H9 (cell line): Measurements from ENCODE around the gene PPM1H. TPM values are rescaled to one million over a fixed set of nuclear protein-coding genes. Genes with fewer than 3 reads are reported as not detected.

Experiments
- DNase-seq: peaks from one replicate; pipeline ENCODE4 v3.0.0-alpha.2; 2017
- H2AFZ ChIP-seq: one replicate; pipeline ENCODE4 v1.6.1; 2013; ENCODE audit warnings: mild to moderate bottlenecking, low read length, control low read depth, moderate library complexity
- H2AK5ac ChIP-seq: 2 replicates; pipeline ENCODE4 v1.6.1; 2013; ENCODE audit warnings: low read length, control low read depth, mixed read lengths; ENCODE audit not compliant: insufficient read length
- H2BK120ac ChIP-seq: one replicate; pipeline ENCODE4 v1.6.1; 2013; ENCODE audit warnings: low read depth, mild to moderate bottlenecking, low read length, control low read depth, inconsistent platforms; ENCODE audit not compliant: poor library complexity, severe bottlenecking
- H2BK12ac ChIP-seq: 2 replicates; pipeline ENCODE4 v1.6.1; 2013; ENCODE audit warnings: low read length, control low read depth, mixed read lengths, low read depth; ENCODE audit not compliant: insufficient read length
- H2BK15ac ChIP-seq: 2 replicates; pipeline ENCODE4 v1.6.1; 2013; ENCODE audit warnings: low read depth, low read length, control low read depth
- H2BK20ac ChIP-seq: one replicate; pipeline ENCODE4 v1.6.1; 2013; ENCODE audit warnings: low read depth, mild to moderate bottlenecking, low read length, control low read depth, inconsistent platforms; ENCODE audit not compliant: poor library complexity, severe bottlenecking
- H2BK5ac ChIP-seq: 2 replicates; pipeline ENCODE4 v1.6.1; 2013; ENCODE audit warnings: low read length, control low read depth, mixed read lengths; ENCODE audit not compliant: insufficient read length
- H3K14ac ChIP-seq: 2 replicates; pipeline ENCODE4 v1.6.1; 2013; ENCODE audit warnings: low read length, control low read depth; ENCODE audit not compliant: insufficient read depth
- H3K18ac ChIP-seq: 2 replicates; pipeline ENCODE4 v1.6.1; 2013; ENCODE audit warnings: low read depth, mild to moderate bottlenecking, mixed read lengths, low read length, control low read depth; ENCODE audit not compliant: insufficient read length
- H3K23ac ChIP-seq: 2 replicates; pipeline ENCODE4 v1.6.1; 2013; ENCODE audit warnings: low read length, control low read depth, mixed read lengths, low read depth; ENCODE audit not compliant: insufficient read length
- H3K23me2 ChIP-seq: 2 replicates; pipeline ENCODE4 v1.6.1; 2013; ENCODE audit warnings: low read depth, mild to moderate bottlenecking, mixed read lengths, low read length, control low read depth; ENCODE audit not compliant: insufficient read length, poor library complexity, severe bottlenecking
- H3K27ac ChIP-seq: 2 replicates; pipeline ENCODE4 v1.5.1; 2013; ENCODE audit warnings: low read length, control low read depth, mixed read lengths, low read depth; ENCODE audit not compliant: insufficient read length
- H3K27me3 ChIP-seq: 2 replicates; pipeline ENCODE4 v1.6.1; 2013; ENCODE audit warnings: low read length, control low read depth, inconsistent platforms; ENCODE audit not compliant: insufficient read depth
- H3K4ac ChIP-seq: 2 replicates; pipeline ENCODE4 v1.6.1; 2013; ENCODE audit warnings: low read depth, mild to moderate bottlenecking, control low read depth, inconsistent platforms, low read length, moderate library complexity
- H3K4me1 ChIP-seq: 2 replicates; pipeline ENCODE4 v1.6.1; 2013; ENCODE audit warnings: low read length, control low read depth, inconsistent platforms; ENCODE audit not compliant: insufficient read depth
- H3K4me2 ChIP-seq: 2 replicates; pipeline ENCODE4 v1.6.1; 2013; ENCODE audit warnings: low read length, control low read depth, mixed read lengths; ENCODE audit not compliant: insufficient read length, insufficient read depth
- H3K56ac ChIP-seq: 2 replicates; pipeline ENCODE4 v1.6.1; 2013; ENCODE audit warnings: low read depth, mild to moderate bottlenecking, mixed read lengths, low read length, control low read depth; ENCODE audit not compliant: insufficient read length
- H3K79me1 ChIP-seq: 2 replicates; pipeline ENCODE4 v1.6.1; 2013; ENCODE audit warnings: low read depth, mild to moderate bottlenecking, moderate library complexity, low read length, control low read depth, inconsistent platforms; ENCODE audit not compliant: insufficient read depth, poor library complexity, severe bottlenecking
- H3K79me2 ChIP-seq: 2 replicates; pipeline ENCODE4 v1.6.1; 2013; ENCODE audit warnings: low read length, control low read depth, inconsistent platforms; ENCODE audit not compliant: insufficient read depth
- H3K9ac ChIP-seq: 2 replicates; pipeline ENCODE4 v1.6.1; 2013; ENCODE audit warnings: low read length, control low read depth, mixed read lengths; ENCODE audit not compliant: insufficient read length; ENCODE audit errors: extremely low read depth
- H3K9me3 ChIP-seq: one replicate; pipeline ENCODE4 v1.6.1; 2013; ENCODE audit warnings: low read depth, low read length, inconsistent platforms; ENCODE audit not compliant: control insufficient read depth
- H3T11ph ChIP-seq: one replicate; pipeline ENCODE4 v1.6.1; 2013; ENCODE audit warnings: mild to moderate bottlenecking, low read length, control low read depth, inconsistent platforms
- H4K20me1 ChIP-seq: one replicate; pipeline ENCODE4 v1.6.1; 2013; ENCODE audit not compliant: control insufficient read depth, insufficient read length, insufficient read depth
- H4K5ac ChIP-seq: 2 replicates; pipeline ENCODE4 v1.6.1; 2013; ENCODE audit warnings: low read depth, mild to moderate bottlenecking, mixed read lengths, low read length, control low read depth; ENCODE audit not compliant: insufficient read length
- H4K8ac ChIP-seq: replicated peaks from 2 replicates; pipeline ENCODE4 v1.6.1; 2013; ENCODE audit warnings: low read length, control low read depth, mixed read lengths, low read depth; ENCODE audit not compliant: insufficient read length
- H4K91ac ChIP-seq: 2 replicates; pipeline ENCODE4 v1.6.1; 2013; ENCODE audit warnings: low read depth, mild to moderate bottlenecking, moderate library complexity, mixed read lengths, low read length, control low read depth; ENCODE audit not compliant: insufficient read length
- H3K27ac Mint-ChIP-seq, 3 experiments: 2 replicates in 2 of 3; 3 replicates in 1 of 3; pipeline ENCODE4 v1.8.0; 2020 to 2021; ENCODE audit warnings: mixed read lengths in 3 of 3, mild to moderate bottlenecking in 1 of 3, moderate library complexity in 1 of 3
- H3K27me3 Mint-ChIP-seq: 2 replicates; pipeline ENCODE4 v1.8.0; 2021; ENCODE audit warnings: low read depth, mild to moderate bottlenecking, moderate library complexity, mixed read lengths
- H3K36me3 Mint-ChIP-seq, 3 experiments: 2 replicates in 2 of 3; 3 replicates in 1 of 3; pipeline ENCODE4 v1.8.0; 2020 to 2021; ENCODE audit warnings: low read depth in 3 of 3, mixed read lengths in 3 of 3; ENCODE audit not compliant: insufficient read depth in 1 of 3
- H3K4me1 Mint-ChIP-seq, 2 experiments: 2 replicates each; pipeline ENCODE4 v1.8.0; 2020; ENCODE audit warnings: mixed read lengths in 2 of 2
- H3K4me3 Mint-ChIP-seq, 2 experiments: 2 replicates in 1 of 2; 3 replicates in 1 of 2; pipeline ENCODE4 v1.8.0; 2020 to 2021; ENCODE audit warnings: mild to moderate bottlenecking in 2 of 2, mixed read lengths in 2 of 2, moderate library complexity in 1 of 2
- H3K9me3 Mint-ChIP-seq, 2 experiments: 2 replicates in 1 of 2; 3 replicates in 1 of 2; pipeline ENCODE4 v1.8.0; 2020; ENCODE audit warnings: mild to moderate bottlenecking in 2 of 2, mixed read lengths in 2 of 2, moderate library complexity in 1 of 2
- WGBS: extraction: QIAGEN DNeasy Blood & Tissue Kit; methylation state at CpG from one replicate; pipeline ENCODE4 v1.1.7; 2013; ENCODE audit warnings: missing lambda C conversion rate, low lambda C conversion rate, mixed read lengths; ENCODE audit not compliant: insufficient read length; ENCODE audit errors: extremely low coverage; 5-methylcytosine and 5-hydroxymethylcytosine counted together
- total RNA-seq: library from RNA; stranded (reverse); gene quantifications from 2 replicates; pipeline ENCODE4 v1.2.1, GENCODE V29; 2021
- TF ChIP-seq, protein P1 (sequence below): fragments of 200-600 bp; sonication (generic); conservative IDR thresholded peaks from 3 replicates; pipeline ENCODE4 v1.8.0; 2021; ENCODE audit warnings: antibody characterized with exemption, mild to moderate bottlenecking

PPM1H gene
- total RNA-seq, 1 experiment from 2014 or later = 22.1 TPM

DNA sequence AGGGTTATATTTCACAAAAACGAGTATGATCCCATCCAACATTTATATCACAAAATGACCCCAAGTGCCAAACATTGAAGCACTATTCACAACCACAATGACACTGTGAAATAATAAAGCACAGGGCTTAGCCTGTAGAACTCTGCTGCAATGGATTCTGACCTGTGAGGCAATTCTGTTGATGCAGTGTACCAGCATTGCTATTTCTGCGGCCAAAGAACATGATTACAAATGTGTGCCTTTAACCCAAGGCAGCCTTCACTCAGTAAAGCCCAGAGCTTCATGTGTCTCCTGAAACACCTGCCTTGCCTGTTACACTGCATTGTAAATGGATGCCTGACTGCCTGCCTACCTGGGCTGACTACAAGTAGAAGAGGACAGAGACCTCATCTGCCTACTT is 158.0 kb downstream of the PPM1H start:
- Histone ChIP-seq H3K9me3 (no peaks in the 10 kb centered on the region), H2BK5ac (no peak overlapping the region), H2BK20ac (no peak overlapping the region), H4K91ac (no peak overlapping the region), H3K79me1 (no peaks in the 10 kb centered on the region), H4K8ac (no peak overlapping the region), H3K56ac (no peak overlapping the region), H3K4me2 (no peak overlapping the region), H2AFZ (no peak overlapping the region), H2AK5ac (no peak overlapping the region), H3K27me3 (no peaks in the 10 kb centered on the region), H3K14ac (no peak overlapping the region), H3K79me2 (no peaks in the 10 kb centered on the region), H2BK15ac (no peak overlapping the region), H3T11ph (no peak overlapping the region), H4K20me1 (no peaks in the 10 kb centered on the region), H3K4ac (no peak overlapping the region), H3K23me2 (no peaks in the 10 kb centered on the region), H3K4me1 (no peaks in the 10 kb centered on the region), H3K9ac (no peak overlapping the region), H2BK12ac (no peak overlapping the region), H4K5ac (no peak overlapping the region), H3K23ac (no peak overlapping the region), H2BK120ac (no peak overlapping the region), H3K27ac (no peak overlapping the region), H3K18ac (no peak overlapping the region)
- no CpG with 5 or more reads among the region's 2 CpGs for WGBS
- no peak overlapping the region for H3K4me3 Mint-ChIP-seq
- H3K27me3 Mint-ChIP-seq = no peaks in the 10 kb centered on the region
- peaks cover 6 to 10% of the 10 kb centered on the region in 2 experiments for H3K4me1 Mint-ChIP-seq
- no peak for DNase-seq
- no peaks in the 10 kb centered on the region for H3K9me3 Mint-ChIP-seq
- H3K27ac Mint-ChIP-seq = no peak overlapping the region
- TF ChIP-seq, protein P1, sequence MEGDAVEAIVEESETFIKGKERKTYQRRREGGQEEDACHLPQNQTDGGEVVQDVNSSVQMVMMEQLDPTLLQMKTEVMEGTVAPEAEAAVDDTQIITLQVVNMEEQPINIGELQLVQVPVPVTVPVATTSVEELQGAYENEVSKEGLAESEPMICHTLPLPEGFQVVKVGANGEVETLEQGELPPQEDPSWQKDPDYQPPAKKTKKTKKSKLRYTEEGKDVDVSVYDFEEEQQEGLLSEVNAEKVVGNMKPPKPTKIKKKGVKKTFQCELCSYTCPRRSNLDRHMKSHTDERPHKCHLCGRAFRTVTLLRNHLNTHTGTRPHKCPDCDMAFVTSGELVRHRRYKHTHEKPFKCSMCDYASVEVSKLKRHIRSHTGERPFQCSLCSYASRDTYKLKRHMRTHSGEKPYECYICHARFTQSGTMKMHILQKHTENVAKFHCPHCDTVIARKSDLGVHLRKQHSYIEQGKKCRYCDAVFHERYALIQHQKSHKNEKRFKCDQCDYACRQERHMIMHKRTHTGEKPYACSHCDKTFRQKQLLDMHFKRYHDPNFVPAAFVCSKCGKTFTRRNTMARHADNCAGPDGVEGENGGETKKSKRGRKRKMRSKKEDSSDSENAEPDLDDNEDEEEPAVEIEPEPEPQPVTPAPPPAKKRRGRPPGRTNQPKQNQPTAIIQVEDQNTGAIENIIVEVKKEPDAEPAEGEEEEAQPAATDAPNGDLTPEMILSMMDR = no peak
- H3K36me3 Mint-ChIP-seq = peaks cover 0 to 2% (median 0%) of the 10 kb centered on the region in 3 experiments; a peak in 2 of 7 replicates
